ENCODE data around the gene IFNA6. TPM values are rescaled to one million over a fixed set of nuclear protein-coding genes. Genes with fewer than 3 reads are reported as not detected.

IFNA6 gene
- total and polyA plus RNA-seq, 2 donors from 2014 or later: not detected

GRCh38 chr9:21362287-21362686 is 11.6 kb upstream of the IFNA6 start:
- no peak overlapping the region for H3K9ac ChIP-seq (ENCODE audit: low read length in 3 of 3)
- H3K27ac ChIP-seq (ENCODE audit: low read depth in 2 of 2, low read length in 2 of 2): no peak overlapping the region
- H3K4me3 ChIP-seq (ENCODE audit: low read length in 3 of 3): no peak overlapping the region
- intact Hi-C loops (cut with DNase I): no loop called here
- no peaks in the 10 kb centered on the region for H3K36me3 ChIP-seq (ENCODE audit: control insufficient read depth in 2 of 3, insufficient read depth in 3 of 3, low read length in 3 of 3)
- H3K4me1 ChIP-seq (ENCODE audit: control insufficient read depth in 2 of 3, insufficient read depth in 2 of 3, low read depth in 1 of 3, low read length in 3 of 3): no peaks in the 10 kb centered on the region
- H3K9me3 ChIP-seq (ENCODE audit: control insufficient read depth in 2 of 3, insufficient read depth in 1 of 3, low read length in 3 of 3): no peaks in the 10 kb centered on the region
- DNase-seq (no peak), FAIRE-seq (no peak)
- no peak for TF ChIP-seq CTCF (IDR thresholded peaks at IDR 0.05; ENCODE audit: borderline replicate concordance, extremely low read depth, insufficient read depth)
- H3K27me3 ChIP-seq (ENCODE audit: control insufficient read depth, insufficient read depth, low read length): no peaks in the 10 kb centered on the region

GRCh38 chr9:21357479-21358460 is 7.1 kb upstream of the IFNA6 start:
- no peak for TF ChIP-seq CTCF (IDR thresholded peaks at IDR 0.05; ENCODE audit: borderline replicate concordance, extremely low read depth, insufficient read depth)
- Histone ChIP-seq H3K27ac (ENCODE audit: low read depth in 2 of 2, low read length in 2 of 2) (no peak overlapping the region), H3K4me1 (ENCODE audit: control insufficient read depth in 2 of 3, insufficient read depth in 2 of 3, low read depth in 1 of 3, low read length in 3 of 3) (no peaks in the 10 kb centered on the region), H3K4me3 (ENCODE audit: low read length in 3 of 3) (no peak overlapping the region), H3K9ac (ENCODE audit: low read length in 3 of 3) (no peak overlapping the region), H3K9me3 (ENCODE audit: control insufficient read depth in 2 of 3, insufficient read depth in 1 of 3, low read length in 3 of 3) (no peaks in the 10 kb centered on the region), H3K36me3 (ENCODE audit: control insufficient read depth in 2 of 3, insufficient read depth in 3 of 3, low read length in 3 of 3) (no peaks in the 10 kb centered on the region), H3K27me3 (ENCODE audit: control insufficient read depth, insufficient read depth, low read length) (no peaks in the 10 kb centered on the region)
- FAIRE-seq: no peak
- intact Hi-C loops (cut with DNase I): no loop called here
- DNase-seq: no peak

- no peak for DNase-seq
- intact Hi-C loops (cut with DNase I): no loop called here
- TF ChIP-seq CTCF (IDR thresholded peaks at IDR 0.05; ENCODE audit: borderline replicate concordance, extremely low read depth, insufficient read depth): no peak
Measured at GRCh38 chr9:21348430-21348970, 2.2 kb downstream of the IFNA6 start.

More at GRCh38 chr9:21348430-21348970, 2.2 kb downstream of the IFNA6 start:
- no peaks in the 10 kb centered on the region for H3K4me1 ChIP-seq (ENCODE audit: control insufficient read depth in 2 of 3, insufficient read depth in 2 of 3, low read depth in 1 of 3, low read length in 3 of 3)
- no peaks in the 10 kb centered on the region for H3K36me3 ChIP-seq (ENCODE audit: control insufficient read depth in 2 of 3, insufficient read depth in 3 of 3, low read length in 3 of 3)
- H3K4me3 ChIP-seq (ENCODE audit: low read length in 3 of 3): no peak overlapping the region
- H3K9me3 ChIP-seq (ENCODE audit: control insufficient read depth in 2 of 3, insufficient read depth in 1 of 3, low read length in 3 of 3): no peaks in the 10 kb centered on the region
- FAIRE-seq: no peak
- H3K27ac ChIP-seq (ENCODE audit: low read depth in 2 of 2, low read length in 2 of 2): no peak overlapping the region
- no peaks in the 10 kb centered on the region for H3K27me3 ChIP-seq (ENCODE audit: control insufficient read depth, insufficient read depth, low read length)
- no peak overlapping the region for H3K9ac ChIP-seq (ENCODE audit: low read length in 3 of 3)

All from kidney (tissue), 14 donors.